ENCODE measurements around the gene CDC20B.

The CDC20B gene

GRCh38 chr5:55081541-55081940 lies 91.4 kb downstream of the CDC20B start:
- no peak for DNase-seq (ENCODE audit: low read depth)
- no peak overlapping the region for H3K4me3 ChIP-seq (replicated peaks; ENCODE audit: low read depth, low read length)
- TF ChIP-seq CTCF (IDR thresholded peaks at IDR 0.05; ENCODE audit: low read length, missing control alignments) = no peak

- no peak overlapping the region for H3K4me3 ChIP-seq (replicated peaks; ENCODE audit: low read depth, low read length)
- DNase-seq (ENCODE audit: low read depth) = no peak
- TF ChIP-seq CTCF (IDR thresholded peaks at IDR 0.05; ENCODE audit: low read length, missing control alignments) = no peak
Observed at GRCh38 chr5:55073211-55073610, 99.8 kb downstream of the CDC20B start.

- no peak for DNase-seq (ENCODE audit: low read depth)
Observed at GRCh38 chr5:55072666-55073065, 100.3 kb downstream of the CDC20B start.

GRCh38 chr5:55071413-55071812 lies 101.6 kb downstream of the CDC20B start:
- H3K4me3 ChIP-seq (replicated peaks; ENCODE audit: low read depth, low read length) = no peak overlapping the region
- TF ChIP-seq CTCF (IDR thresholded peaks at IDR 0.05; ENCODE audit: low read length, missing control alignments) = no peak
- no peak for DNase-seq (ENCODE audit: low read depth)

More at GRCh38 chr5:55072666-55073065, 100.3 kb downstream of the CDC20B start:
- no peak overlapping the region for H3K4me3 ChIP-seq (replicated peaks; ENCODE audit: low read depth, low read length)
- no peak for TF ChIP-seq CTCF (IDR thresholded peaks at IDR 0.05; ENCODE audit: low read length, missing control alignments)

GRCh38 chr5:55070968-55071367 lies 102.0 kb downstream of the CDC20B start:
- DNase-seq (ENCODE audit: low read depth) = no peak
- no peak for TF ChIP-seq CTCF (IDR thresholded peaks at IDR 0.05; ENCODE audit: low read length, missing control alignments)

GRCh38 chr5:55066277-55066676 lies 106.7 kb downstream of the CDC20B start:
- no peak for DNase-seq (ENCODE audit: low read depth)
- TF ChIP-seq CTCF (IDR thresholded peaks at IDR 0.05; ENCODE audit: low read length, missing control alignments) = no peak
- no peak overlapping the region for H3K4me3 ChIP-seq (replicated peaks; ENCODE audit: low read depth, low read length)

More at GRCh38 chr5:55070968-55071367, 102.0 kb downstream of the CDC20B start:
- H3K4me3 ChIP-seq (replicated peaks; ENCODE audit: low read depth, low read length) = no peak overlapping the region

GRCh38 chr5:55064523-55064922 lies 108.5 kb downstream of the CDC20B start:
- no peak for DNase-seq (ENCODE audit: low read depth)
- no peak for TF ChIP-seq CTCF (IDR thresholded peaks at IDR 0.05; ENCODE audit: low read length, missing control alignments)
- H3K4me3 ChIP-seq (replicated peaks; ENCODE audit: low read depth, low read length) = no peak overlapping the region
